Gastrocnemius medialis (tissue), 4 donors: ENCODE data around the gene BANP.

Experiments used
- POLR2A ChIP-seq, 2 donors: fragments of 450-650 bp; IDR thresholded peaks; one replicate each; pipeline ENCODE4 v1.6.1; 2017; ENCODE audit warnings: antibody characterized with exemption in 2 of 2, mild to moderate bottlenecking in 2 of 2, moderate library complexity in 2 of 2
- TF ChIP-seq, protein P1 (sequence below), 5 experiments: fragments of 450-650 bp in 3 of 5; fragments of 200-600 bp in 2 of 5; sonication (generic) in 2 of 5; IDR thresholded peaks in 4 of 5; conservative IDR thresholded peaks in 1 of 5; 1 replicate in 4 of 5; 2 replicates in 1 of 5; pipeline ENCODE4 v1.5.1; 2016 to 2019; ENCODE audit warnings: antibody characterized with exemption in 5 of 5, mild to moderate bottlenecking in 3 of 5, moderate library complexity in 3 of 5

DNA sequence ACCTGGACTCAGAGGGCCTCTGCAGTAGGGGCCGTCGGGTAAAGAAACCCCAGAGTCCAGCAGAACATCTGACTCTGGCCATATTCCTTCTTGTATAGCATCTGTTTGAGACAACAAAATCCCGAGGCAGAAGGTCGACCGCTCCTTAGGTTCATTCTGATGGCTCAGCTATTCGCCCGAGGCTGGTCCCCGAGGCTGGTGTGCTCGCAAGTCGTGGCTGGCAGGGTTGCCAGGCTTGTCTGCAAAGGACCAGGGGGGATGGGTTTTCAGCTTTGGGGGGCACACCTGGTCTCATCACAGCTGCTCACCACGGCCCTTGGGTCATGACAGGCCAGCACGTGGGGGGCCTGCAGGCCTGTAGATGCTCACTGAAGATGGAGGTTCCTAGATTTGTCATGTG, 119.1 kb downstream of the BANP start:
- no peak for TF ChIP-seq POLR2A (IDR thresholded peaks at IDR 0.05)
- TF ChIP-seq, protein P1, sequence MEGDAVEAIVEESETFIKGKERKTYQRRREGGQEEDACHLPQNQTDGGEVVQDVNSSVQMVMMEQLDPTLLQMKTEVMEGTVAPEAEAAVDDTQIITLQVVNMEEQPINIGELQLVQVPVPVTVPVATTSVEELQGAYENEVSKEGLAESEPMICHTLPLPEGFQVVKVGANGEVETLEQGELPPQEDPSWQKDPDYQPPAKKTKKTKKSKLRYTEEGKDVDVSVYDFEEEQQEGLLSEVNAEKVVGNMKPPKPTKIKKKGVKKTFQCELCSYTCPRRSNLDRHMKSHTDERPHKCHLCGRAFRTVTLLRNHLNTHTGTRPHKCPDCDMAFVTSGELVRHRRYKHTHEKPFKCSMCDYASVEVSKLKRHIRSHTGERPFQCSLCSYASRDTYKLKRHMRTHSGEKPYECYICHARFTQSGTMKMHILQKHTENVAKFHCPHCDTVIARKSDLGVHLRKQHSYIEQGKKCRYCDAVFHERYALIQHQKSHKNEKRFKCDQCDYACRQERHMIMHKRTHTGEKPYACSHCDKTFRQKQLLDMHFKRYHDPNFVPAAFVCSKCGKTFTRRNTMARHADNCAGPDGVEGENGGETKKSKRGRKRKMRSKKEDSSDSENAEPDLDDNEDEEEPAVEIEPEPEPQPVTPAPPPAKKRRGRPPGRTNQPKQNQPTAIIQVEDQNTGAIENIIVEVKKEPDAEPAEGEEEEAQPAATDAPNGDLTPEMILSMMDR (IDR thresholded peaks at IDR 0.05 in 4 of 5, conservative IDR thresholded peaks at IDR 0.05 in 1 of 5): no peak
